ENCODE measurements around the gene PTPRM. TPM values are rescaled to one million over a fixed set of nuclear protein-coding genes. Genes with fewer than 3 reads are reported as not detected.

PTPRM gene
- total and polyA plus RNA-seq, 2 of the 8 experiments (the other 6 are each of a cell fraction or from before 2014, with no cell fraction given) = 4.1 to 7.0 TPM

- TF ChIP-seq RBBP5 (IDR thresholded peaks at IDR 0.05; ENCODE audit: borderline replicate concordance, low read depth, low read length) (no peak), POLR2AphosphoS5 (IDR thresholded peaks at IDR 0.05; ENCODE audit: low read depth, low read length) (no peak), SUZ12 (IDR thresholded peaks at IDR 0.05; ENCODE audit: low read length) (no peak), TAF1 (IDR thresholded peaks at IDR 0.05; ENCODE audit: low read depth, low read length) (no peak), GABPA (IDR thresholded peaks at IDR 0.05; ENCODE audit: borderline replicate concordance, insufficient read depth, low read length) (no peak), KDM5A (IDR thresholded peaks at IDR 0.05; ENCODE audit: low read length) (no peak), GTF2F1 (IDR thresholded peaks at IDR 0.05; ENCODE audit: borderline replicate concordance, low read depth, low read length) (no peak), NANOG (IDR thresholded peaks at IDR 0.05; ENCODE audit: insufficient read depth, low read depth, low read length, poor library complexity, severe bottlenecking) (no peak)
Observed at GRCh38 chr18:8254654-8255053, 687.5 kb downstream of the PTPRM start (continued).
